Endothelial cell of umbilical vein (primary cell): Measurements from ENCODE around the gene RNH1. TPM values are rescaled to one million over a fixed set of nuclear protein-coding genes. Genes with fewer than 3 reads are reported as not detected.

Experiments used
- BruUV-seq: library from RNA; stranded (reverse); fragments of 400-500 nt; replicated peaks from 2 replicates; lab custom pipeline; 2021; lab: Mats Ljungman, UMichigan
- CTCF ChIA-PET: fragments of 300-600, 350-600 bp; sonication (Branson Sonifier 250); formaldehyde crosslinking; loops from one replicate; lab custom pipeline; 2021; ENCODE audit warnings: antibody characterized with exemption, inconsistent platforms; lab: Charles Lee
- POLR2A ChIA-PET: fragments of 300-600, 350-600 bp; sonication (Branson Sonifier 250); formaldehyde crosslinking; loops from one replicate; lab custom pipeline; 2021; ENCODE audit warnings: antibody characterized with exemption, inconsistent platforms; lab: Charles Lee
- DNase-seq: peaks from one replicate; pipeline ENCODE4 v3.0.0-alpha.2; 2011; ENCODE audit warnings: low read depth, low spot score
- FAIRE-seq: peaks from 2 replicates; lab custom pipeline; 2011; peaks lifted over from hg19 to GRCh38; lab: Jason Lieb, UNC
- H2AFZ ChIP-seq: 2 replicates; pipeline ENCODE4 v1.6.0; 2012; ENCODE audit warnings: low read depth, low read length, control low read depth, inconsistent platforms
- H3K27ac ChIP-seq: 2 replicates; pipeline ENCODE4 v1.5.1; 2011; ENCODE audit warnings: low read depth, mild to moderate bottlenecking, control low read depth, low read length, moderate library complexity; ENCODE audit not compliant: insufficient read depth
- H3K27me3 ChIP-seq, 2 experiments: 2 replicates each; pipeline versions ENCODE4 v1.6.0 to v1.6.1; 2011; ENCODE audit warnings: low read length in 2 of 2, mixed read lengths in 1 of 2; ENCODE audit not compliant: control insufficient read depth in 2 of 2, insufficient read depth in 2 of 2
- H3K36me3 ChIP-seq, 2 experiments: 2 replicates in 1 of 2; 3 replicates in 1 of 2; pipeline ENCODE4 v1.5.1; 2011; ENCODE audit warnings: low read length in 2 of 2, mild to moderate bottlenecking in 1 of 2, moderate library complexity in 1 of 2; ENCODE audit not compliant: control insufficient read depth in 2 of 2, insufficient read depth in 2 of 2; ENCODE audit errors: extremely low read depth in 1 of 2
- H3K4me1 ChIP-seq: 3 replicates; pipeline ENCODE4 v1.5.1; 2011; ENCODE audit warnings: mild to moderate bottlenecking, low read length; ENCODE audit not compliant: control insufficient read depth, insufficient read depth; ENCODE audit errors: extremely low read depth
- H3K4me2 ChIP-seq: 2 replicates; pipeline ENCODE4 v1.6.1; 2011; ENCODE audit warnings: low read length, control low read depth, mixed read lengths; ENCODE audit not compliant: insufficient read depth
- H3K4me3 ChIP-seq, 3 experiments: fragments of 200-600 bp in 1 of 3; sonication (generic), shearing (Covaris generic) in 1 of 3; replicated peaks in 1 of 3; 2 replicates each; pipeline ENCODE4 v1.5.1; 2011 to 2016; ENCODE audit warnings: control low read depth in 3 of 3, low read length in 3 of 3, mild to moderate bottlenecking in 2 of 3, inconsistent platforms in 1 of 3, low read depth in 1 of 3, moderate library complexity in 1 of 3; ENCODE audit not compliant: insufficient read depth in 1 of 3
- H3K79me2 ChIP-seq: 2 replicates; pipeline ENCODE4 v1.6.0; 2012; ENCODE audit warnings: low read length, inconsistent platforms; ENCODE audit not compliant: control insufficient read depth, insufficient read depth
- H3K9ac ChIP-seq: replicated peaks from 2 replicates; pipeline ENCODE3; 2011; ENCODE audit warnings: low read length, control low read depth; ENCODE audit not compliant: insufficient read depth; ENCODE audit errors: extremely low read depth
- H3K9me1 ChIP-seq: replicated peaks from 3 replicates; pipeline ENCODE4 v1.6.0; 2011; ENCODE audit warnings: mild to moderate bottlenecking, low read length; ENCODE audit not compliant: control insufficient read depth, insufficient read depth; ENCODE audit errors: extremely low read depth
- H3K9me3 ChIP-seq: replicated peaks from 2 replicates; pipeline ENCODE4 v1.5.1; 2012; ENCODE audit warnings: low read length, inconsistent platforms; ENCODE audit not compliant: control insufficient read depth, insufficient read depth
- H4K20me1 ChIP-seq: replicated peaks from 2 replicates; pipeline ENCODE3; 2011; ENCODE audit warnings: mild to moderate bottlenecking, low read length; ENCODE audit not compliant: control insufficient read depth, insufficient read depth; ENCODE audit errors: extremely low read depth
- CTCF ChIP-seq, 2 donors: IDR thresholded peaks; 1 replicate in 1 of 2; 2 replicates in 1 of 2; pipeline ENCODE4 v1.5.1; 2011; ENCODE audit warnings: low read length in 2 of 2, mild to moderate bottlenecking in 2 of 2, moderate library complexity in 2 of 2, control low read depth in 1 of 2, inconsistent platforms in 1 of 2, low read depth in 1 of 2; ENCODE audit not compliant: insufficient read depth in 1 of 2; ENCODE audit errors: extremely low read depth in 1 of 2
- EZH2 ChIP-seq: IDR thresholded peaks from 2 replicates; pipeline ENCODE4 v1.6.1; 2012; ENCODE audit warnings: borderline replicate concordance, low read depth, mild to moderate bottlenecking, moderate library complexity, low read length, inconsistent platforms; ENCODE audit not compliant: severe bottlenecking
- FOS ChIP-seq: IDR thresholded peaks from 2 replicates; pipeline ENCODE4 v1.6.1; 2011; ENCODE audit warnings: mild to moderate bottlenecking, low read length, moderate library complexity, borderline replicate concordance; ENCODE audit not compliant: insufficient read depth
- GATA2 ChIP-seq: IDR thresholded peaks from 2 replicates; pipeline ENCODE4 v1.7.0; 2011; ENCODE audit warnings: low read depth, mild to moderate bottlenecking, moderate library complexity, mixed read lengths, low read length; ENCODE audit not compliant: insufficient read length, insufficient read depth
- JUN ChIP-seq: IDR thresholded peaks from 2 replicates; pipeline ENCODE4 v1.6.1; 2011; ENCODE audit warnings: borderline replicate concordance, low read depth; ENCODE audit not compliant: insufficient read length, insufficient read depth
- MAX ChIP-seq: IDR thresholded peaks from 2 replicates; pipeline ENCODE4 v1.6.1; 2011; ENCODE audit not compliant: insufficient read depth, insufficient read length
- MYC ChIP-seq: IDR thresholded peaks from one replicate; pipeline ENCODE4 v1.6.1; 2011; ENCODE audit warnings: mild to moderate bottlenecking, low read depth, low read length
- POLR2A ChIP-seq: IDR thresholded peaks from 2 replicates; pipeline ENCODE4 v1.6.1; 2012; ENCODE audit warnings: low read depth, mild to moderate bottlenecking, control low read depth, low read length
- POLR2AphosphoS5 ChIP-seq: IDR thresholded peaks from 2 replicates; pipeline ENCODE4 v1.6.1; 2012; ENCODE audit warnings: low read depth, mild to moderate bottlenecking, control low read depth, low read length, moderate library complexity; ENCODE audit not compliant: insufficient read depth
- dilution Hi-C: fragments of 300-500 bp; cut with MboI; formaldehyde crosslinking; loops from one replicate; pipeline ENCODE4 v1.15.0; 2019; ENCODE audit warnings: low sequenced_read_pairs; ENCODE audit not compliant: extremely low pct_ligation_motif_present
- intact Hi-C: fragments of 100-400 bp; cut with micrococcal nuclease; formaldehyde crosslinking; loops from one replicate; pipeline ENCODE4 v1.10.0; 2022
- polyA plus RNA-seq, 4 experiments: library from polyadenylated mRNA; depleted of rRNA in 3 of 4; stranded (reverse) in 3 of 4; unstranded in 1 of 4; fragments of >200 nt; gene quantifications; 2 replicates each; pipeline versions ENCODE4 v1.2.1 to v1.2.3, GENCODE V29; 2011 to 2012; ENCODE audit warnings: missing spikeins in 1 of 4
- total RNA-seq: library from RNA; stranded (reverse); gene quantifications from 2 replicates; pipeline ENCODE4 v1.2.3, GENCODE V29; 2021

Gene RNH1
- total and polyA plus RNA-seq, 2 donors (not counting 3 experiments of a cell fraction or from before 2014, with no cell fraction given), result 144 to 198 TPM

GRCh38 chr11:537622-538430 is 30.8 kb upstream of the RNH1 start:
- no TSS peak for BruUV-seq
- no peak for TF ChIP-seq JUN
- TF ChIP-seq MYC, result no peak
- TF ChIP-seq FOS, result no peak
- no peak for TF ChIP-seq GATA2
- no peak for TF ChIP-seq POLR2A
- no peak for TF ChIP-seq CTCF (IDR thresholded peaks at IDR 0.05; ENCODE audit: extremely low read depth in 1 of 2, insufficient read depth in 1 of 2, low read depth in 1 of 2, low read length in 2 of 2)
- TF ChIP-seq EZH2, result no peak
- TF ChIP-seq POLR2AphosphoS5, result no peak
- no peak for TF ChIP-seq MAX
- Histone ChIP-seq H2AFZ (peak overlapping the region; percentile 10), H3K36me3 (peaks cover 2 to 4% of the 10 kb centered on the region in 2 experiments), H3K79me2 (peaks cover 16% of the 10 kb centered on the region), H3K4me1 (peaks cover 3% of the 10 kb centered on the region), H3K27ac (no peak overlapping the region), H3K9me3 (no peaks in the 10 kb centered on the region), H3K9me1 (no peaks in the 10 kb centered on the region), H3K9ac (no peak overlapping the region), H3K27me3 (no peaks in the 10 kb centered on the region), H3K4me3 (no peak overlapping the region), H4K20me1 (no peaks in the 10 kb centered on the region), H3K4me2 (no peak overlapping the region)
- FAIRE-seq (no peak), DNase-seq (no peak)
- intact Hi-C loops (loop anchor here (2.0 to 5.0 kb wide), 2 partner anchors 23 to 159 kb away; partner anchors contain the start of genes DEAF1, LMNTD2, RASSF7 and TMEM80), dilution Hi-C loops (no loop called here)
- ChIA-PET POLR2A (interaction anchor here (0.6 kb wide), 1 partner anchor 189 kb away, joined by 3 read pairs; no protein-coding TSS in a partner anchor), CTCF (no interaction called here)
